Psoas muscle (tissue), 8 donors: ENCODE results near the gene CTNNB1. TPM values are rescaled to one million over a fixed set of nuclear protein-coding genes. Genes with fewer than 3 reads are reported as not detected.

Source experiments
- ATAC-seq, 4 donors: fragments of 200-7000 bp; cut with Tn5 transposase; one replicate each; pipeline ENCODE4 v1.9.1; 2020; ENCODE audit warnings: moderate library complexity in 3 of 4, mild to moderate bottlenecking in 2 of 4
- DNase-seq, 2 donors: peaks; one replicate each; pipeline ENCODE4 v3.0.0-alpha.2; 2020
- H3K27ac ChIP-seq: fragments of 200-600 bp; one replicate; pipeline ENCODE4 v1.8.0; 2022
- H3K27me3 ChIP-seq, 3 donors: fragments of 200-600 bp in 1 of 3; one replicate each; pipeline versions ENCODE4 v1.6.1 to v1.8.0; 2013 to 2022; ENCODE audit warnings: low read length in 2 of 3, mild to moderate bottlenecking in 2 of 3, moderate library complexity in 1 of 3; ENCODE audit not compliant: insufficient read depth in 3 of 3
- H3K36me3 ChIP-seq, 2 donors: fragments of 200-600 bp in 1 of 2; one replicate each; pipeline versions ENCODE4 v1.6.1 to v1.8.0; 2013 to 2022; ENCODE audit warnings: low read depth in 1 of 2, mild to moderate bottlenecking in 1 of 2, moderate library complexity in 1 of 2; ENCODE audit not compliant: insufficient read depth in 1 of 2
- H3K4me1 ChIP-seq: fragments of 200-600 bp; one replicate; pipeline ENCODE4 v1.8.0; 2022
- H3K4me3 ChIP-seq: fragments of 200-600 bp; one replicate; pipeline ENCODE4 v1.8.0; 2022; ENCODE audit warnings: mild to moderate bottlenecking
- H3K9me3 ChIP-seq: fragments of 200-600 bp; one replicate; pipeline ENCODE4 v1.8.0; 2022
- CTCF ChIP-seq: fragments of 200-600 bp; IDR thresholded peaks from one replicate; pipeline ENCODE4 v1.8.0; 2022; ENCODE audit warnings: antibody characterized with exemption
- WGBS, 3 donors: extraction: QIAGEN DNeasy Blood & Tissue Kit; methylation state at CpG; one replicate each; pipeline versions ENCODE4 v1.1.6 to v1.1.7; 2013; 5-methylcytosine and 5-hydroxymethylcytosine counted together
- intact Hi-C, 2 donors: fragments of 100-400 bp; cut with DNase I; formaldehyde crosslinking; loops; one replicate each; pipeline versions ENCODE4 v1.11.0 to v1.14.2; 2022
- polyA plus RNA-seq, 3 donors: library from polyadenylated mRNA; stranded (reverse); fragments of 200-250 nt; gene quantifications; one replicate each; pipeline ENCODE4 v1.2.3, GENCODE V29; 2013
- total RNA-seq, 4 donors: library from RNA; stranded (reverse); fragmentation: NEBNext Ultra II Directional in 2 of 4; extraction: Animal tissue kit (Norgen Biotek cat#: 25700) in 2 of 4; gene quantifications; one replicate each; pipeline versions ENCODE4 v1.2.1 to v1.2.4, GENCODE V29; 2021 to 2023
- donor health status: healthy with polysubstance abuse.
- donor health status: DM: no; HTN: no; CAD: no; lungs with moderate emphysema.
- donor health status: Bipolar disorder and iron deficiency.
- donor health status: healthy.
- donor health status: DM: yes; HTN: yes; CAD: no.
- donor health status: DM: no; HTN: no; CAD: no.
- donor health status: DM: no; HTN: no; CAD: no.
- donor health status: DM: yes; HTN: yes; CAD: no.

CTNNB1 gene
- total and polyA plus RNA-seq, 7 donors: 32.1 to 128 (median 93.8) TPM

DNA sequence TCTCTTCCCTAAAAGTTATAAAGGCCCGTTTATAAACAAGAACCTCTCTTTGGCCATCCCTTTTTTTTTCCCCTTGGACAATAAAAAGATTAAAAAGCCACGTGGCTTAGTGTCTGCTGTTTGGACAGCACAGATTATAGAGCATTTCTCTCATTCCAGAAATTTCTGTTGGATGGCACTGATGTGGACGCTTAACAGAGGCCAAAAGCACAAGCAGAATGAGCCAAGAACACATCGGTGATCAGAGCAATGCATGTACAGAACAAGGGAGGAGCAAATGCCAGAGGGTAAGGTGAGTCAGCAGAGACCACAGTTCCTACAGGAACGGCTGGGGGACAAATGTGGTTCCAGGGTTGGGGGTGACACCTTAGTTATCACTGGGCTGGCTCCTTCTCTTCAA lies 30.3 kb upstream of the CTNNB1 start:
- ATAC-seq: no peak
- Histone ChIP-seq H3K9me3 (no peaks in the 10 kb centered on the region), H3K4me3 (no peak overlapping the region), H3K27ac (no peak overlapping the region), H3K4me1 (no peaks in the 10 kb centered on the region), H3K27me3 (peaks cover 0 to 10% (median 0%) of the 10 kb centered on the region in 3 donors), H3K36me3 (no peaks in the 10 kb centered on the region)
- DNase-seq: no peak
- TF ChIP-seq CTCF: no peak
- intact Hi-C loops: no loop called here
- WGBS, 3 donors: 22 to 35% (median 35%) methylated on average over 5 of the region's 5 CpGs

DNA sequence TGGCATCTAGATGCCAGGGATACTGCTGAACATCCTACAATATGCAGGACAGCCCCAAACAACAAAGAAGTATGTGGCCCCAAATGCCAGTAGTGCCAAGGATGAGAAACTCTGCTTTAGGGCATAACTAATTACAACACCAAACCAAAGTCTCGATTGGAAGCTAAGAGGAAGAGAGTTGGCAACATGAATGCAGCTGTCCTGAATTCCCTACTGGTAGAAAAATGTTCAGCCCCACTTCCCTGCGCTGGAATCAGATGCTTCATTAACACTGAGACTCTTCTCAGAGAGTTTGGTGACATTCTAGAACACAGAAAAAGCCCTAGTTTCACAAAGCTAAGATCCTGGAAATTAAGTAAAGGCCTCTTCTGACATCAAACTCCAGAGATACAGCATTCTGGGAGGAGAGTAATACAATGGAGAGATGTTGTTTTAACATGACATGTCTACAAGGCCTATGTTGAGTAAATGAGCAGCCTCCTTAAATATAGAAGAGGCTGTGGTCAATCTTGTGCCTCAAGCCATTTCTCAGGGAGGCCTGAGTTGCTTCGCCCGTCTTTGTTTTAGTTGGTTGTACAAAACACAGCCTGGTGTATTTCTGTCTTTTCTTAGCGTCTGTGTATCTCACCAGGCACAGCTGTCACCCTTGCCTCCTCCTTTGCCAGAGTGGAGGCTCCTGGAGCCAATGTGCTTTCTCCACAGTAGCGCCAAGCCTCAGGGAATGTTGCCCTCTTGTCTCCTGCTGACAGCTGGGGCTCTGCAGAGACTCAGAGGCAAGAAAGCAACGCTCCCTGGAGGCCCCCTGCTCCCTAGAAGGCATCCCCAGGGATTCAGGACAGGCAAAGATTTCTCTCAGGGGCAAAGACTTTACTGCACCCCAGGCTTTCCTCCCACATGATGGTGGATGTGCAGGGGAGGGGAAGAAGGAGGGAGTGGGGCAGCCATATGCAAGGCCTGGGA lies 25.1 kb upstream of the CTNNB1 start:
- 34 to 50% (median 38%) methylated on average over 7 of the region's 7 CpGs for WGBS, 3 donors
- H3K27me3 ChIP-seq: peaks cover 0 to 3% (median 0%) of the 10 kb centered on the region in 3 donors
- ATAC-seq (no peak), DNase-seq (no peak)
- H3K4me1 ChIP-seq: no peaks in the 10 kb centered on the region
- H3K9me3 ChIP-seq: no peaks in the 10 kb centered on the region
- intact Hi-C loops: no loop called here
- H3K4me3 ChIP-seq: no peak overlapping the region
- no peak for TF ChIP-seq CTCF
- H3K27ac ChIP-seq: no peak overlapping the region
- H3K36me3 ChIP-seq: no peaks in the 10 kb centered on the region

GRCh38 chr3:41175365-41175764 lies 23.9 kb upstream of the CTNNB1 start:
- WGBS, 3 donors: 41 to 67% (median 43%) methylated on average over 1 of the region's 1 CpG
- no peaks in the 10 kb centered on the region for H3K9me3 ChIP-seq
- H3K36me3 ChIP-seq: no peaks in the 10 kb centered on the region
- no peak for TF ChIP-seq CTCF
- DNase-seq: no peak
- intact Hi-C loops: no loop called here
- no peaks in the 10 kb centered on the region for H3K27me3 ChIP-seq
- H3K4me1 ChIP-seq: no peaks in the 10 kb centered on the region
- H3K27ac ChIP-seq: no peak overlapping the region
- H3K4me3 ChIP-seq: no peak overlapping the region
- ATAC-seq: no peak

GRCh38 chr3:41176596-41176995 lies 22.7 kb upstream of the CTNNB1 start:
- 57 to 60% (median 58%) methylated on average over 3 of the region's 3 CpGs for WGBS, 3 donors
- Histone ChIP-seq H3K27ac (no peak overlapping the region), H3K27me3 (no peaks in the 10 kb centered on the region), H3K9me3 (no peaks in the 10 kb centered on the region), H3K4me1 (no peaks in the 10 kb centered on the region), H3K36me3 (no peaks in the 10 kb centered on the region), H3K4me3 (no peak overlapping the region)
- ATAC-seq (no peak), DNase-seq (no peak)
- no peak for TF ChIP-seq CTCF
- intact Hi-C loops: no loop called here
